Measurements from ENCODE around the gene DYNC2I2.
"Not testable (repeated sequence)": the region's sequence is repeated elsewhere in the genome, so short reads cannot be mapped to it uniquely, and the experiment has no call there.

The DYNC2I2 gene

DNA sequence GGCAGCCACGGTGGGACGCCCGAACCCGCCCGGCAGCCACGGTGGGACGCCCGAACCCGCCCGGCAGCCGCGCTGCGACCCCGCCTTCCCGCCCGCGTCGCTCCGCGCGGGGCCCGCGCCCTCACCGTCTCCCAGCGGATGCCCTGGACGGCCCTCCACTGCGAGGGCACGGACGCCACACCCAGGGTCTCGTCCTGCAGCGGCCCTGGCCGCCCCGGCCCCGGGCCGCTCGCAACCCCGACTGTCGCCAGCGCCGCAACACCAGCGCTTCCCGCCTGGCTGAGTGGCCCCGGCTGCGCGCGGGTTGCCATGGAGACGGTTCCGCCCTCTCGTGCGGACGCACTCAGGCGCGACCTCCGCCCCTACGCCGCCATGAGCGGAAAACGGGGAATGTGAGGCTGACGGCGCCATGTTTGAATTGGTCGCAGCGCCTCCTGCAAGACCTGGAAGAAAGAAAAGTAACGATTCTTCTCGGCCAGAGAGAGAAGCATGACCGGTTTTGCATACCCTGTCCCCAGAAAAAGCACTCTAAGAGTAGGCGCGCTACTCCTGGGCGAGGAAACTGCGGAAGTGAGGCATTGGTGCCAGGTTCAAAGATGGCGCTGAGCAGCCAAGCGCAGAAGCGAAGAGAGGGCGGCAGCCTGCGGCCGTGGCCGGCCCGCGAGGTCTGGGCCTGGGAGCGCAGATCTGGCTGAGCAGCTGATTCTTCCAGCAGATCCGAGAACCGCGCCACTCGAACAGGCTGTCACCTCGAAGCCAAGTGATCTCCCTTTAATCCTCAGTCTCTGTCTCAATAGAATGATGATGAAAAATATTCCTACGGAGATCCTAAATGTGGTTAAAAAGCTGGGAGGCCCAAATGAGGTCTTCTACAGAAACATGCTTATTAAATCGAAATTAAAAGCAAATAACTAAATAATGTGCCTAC lies at the start of gene DYNC2I2:
TSS of gene DYNC2I2 (minus strand) at position 432 of the 928 bp plus-strand sequence. CDS start at position 311, 121 bp downstream.
- peak; percentile 99 for DNase-seq (ENCODE audit: low spot score)

- DNase-seq (ENCODE audit: low spot score), result no peak
Measured at GRCh38 chr9:128706045-128706444, 49.4 kb upstream of the DYNC2I2 start.

- DNase-seq (ENCODE audit: low spot score), result no peak
Measured at GRCh38 chr9:128705051-128705965, 48.7 kb upstream of the DYNC2I2 start.

- DNase-seq (ENCODE audit: low spot score), result no peak
Measured at GRCh38 chr9:128704356-128704670, 47.7 kb upstream of the DYNC2I2 start.

DNA sequence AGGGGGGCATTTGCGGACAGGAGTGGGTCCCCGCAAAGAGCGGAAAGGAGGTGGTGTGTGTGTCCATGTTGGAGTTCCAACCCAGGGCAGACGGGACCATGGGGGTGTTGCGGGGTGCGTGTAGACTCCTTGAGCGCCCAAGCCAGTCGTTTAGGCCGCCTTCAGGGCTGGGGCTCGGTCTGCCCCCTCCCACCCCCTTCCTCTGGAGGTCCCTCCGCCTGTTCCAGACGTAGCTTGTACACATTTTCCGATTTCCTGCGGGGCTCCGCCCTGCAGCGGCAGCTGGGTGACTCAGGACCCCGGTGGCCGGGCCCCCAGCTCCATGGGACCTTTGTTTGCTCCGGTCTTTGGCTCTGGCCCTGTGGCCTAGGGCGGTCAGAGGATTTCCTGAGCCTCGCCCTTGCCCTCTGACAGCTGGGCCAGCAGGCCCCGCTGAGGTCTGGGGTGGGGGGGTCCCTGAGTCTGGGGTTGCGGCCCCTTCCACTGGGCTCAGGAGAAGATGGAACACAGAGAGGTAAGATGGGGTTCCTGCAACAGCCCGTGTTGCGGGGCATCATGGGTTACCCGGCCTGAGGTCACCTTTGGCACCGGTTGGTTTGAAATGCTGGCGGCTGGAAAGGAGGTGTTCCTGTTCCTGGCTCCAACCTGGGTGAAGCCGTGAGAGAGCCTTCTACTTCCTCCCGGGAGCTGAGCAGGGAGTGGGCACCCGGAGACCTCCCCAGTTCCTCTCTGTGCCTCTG lies 47.1 kb upstream of the DYNC2I2 start:
- DNase-seq (ENCODE audit: low spot score), result no peak

GRCh38 chr9:128702949-128703615 lies 46.4 kb upstream of the DYNC2I2 start:
- DNase-seq (ENCODE audit: low spot score), result no peak

DNA sequence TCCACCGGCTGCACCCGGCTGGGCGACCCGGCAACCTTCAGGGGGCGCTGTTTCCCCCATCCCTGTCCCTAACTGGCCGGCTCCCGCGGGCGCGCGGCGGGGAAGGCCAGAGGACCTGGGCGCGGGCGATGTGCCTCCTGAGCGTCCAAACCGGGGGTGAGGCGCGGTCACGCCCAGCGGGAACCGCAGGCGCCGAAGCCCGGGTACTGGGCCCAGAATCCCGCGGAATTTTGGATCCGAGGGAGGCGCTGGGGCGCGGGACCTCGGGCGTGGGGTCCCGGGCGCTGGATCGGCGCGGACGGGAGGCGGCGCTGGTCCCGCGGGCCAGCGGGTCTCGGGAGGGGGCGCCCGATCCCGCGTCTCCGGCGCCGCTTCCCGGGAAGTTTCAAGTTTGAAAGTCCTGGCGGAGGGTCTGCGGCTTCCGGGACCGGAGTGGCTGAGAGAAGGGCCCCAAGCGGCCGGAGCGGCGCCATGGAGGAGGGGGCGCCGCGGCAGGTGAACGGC lies 45.9 kb upstream of the DYNC2I2 start, which contains the start of gene PKN3:
TSS of gene PKN3 (plus strand) at position 59 of the 504 bp plus-strand sequence. CDS start at position 472, 413 bp downstream.
- peak; percentile 96 for DNase-seq (ENCODE audit: low spot score)

DNA sequence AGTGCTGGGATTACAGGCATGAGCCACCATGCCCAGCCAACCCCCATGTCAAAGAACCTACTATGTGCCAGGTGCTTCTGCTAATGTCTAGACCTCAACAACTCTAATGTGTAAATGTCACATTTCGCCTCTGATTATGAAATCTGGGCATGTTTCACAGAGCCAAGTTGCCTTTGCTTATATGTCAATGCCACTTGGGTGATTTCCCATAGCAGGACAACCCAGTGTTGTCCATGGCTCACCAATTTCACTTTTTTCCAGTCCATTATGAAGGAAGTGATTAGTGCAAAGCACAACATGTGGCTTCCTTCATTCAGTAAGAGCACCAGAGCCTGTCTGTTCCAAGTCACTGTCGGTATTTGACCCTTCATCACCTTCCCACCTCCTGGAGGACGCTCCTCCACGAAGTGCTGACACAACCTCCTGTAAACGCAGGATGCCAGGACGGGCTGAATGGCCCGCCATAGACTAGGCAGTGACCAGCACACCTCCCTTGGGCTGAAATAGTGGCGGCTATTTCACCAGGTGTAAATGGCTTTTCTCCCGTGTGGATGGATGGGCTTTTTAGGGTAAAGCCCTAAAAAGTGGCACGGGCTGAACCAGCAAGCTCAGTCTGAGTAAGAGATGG lies 44.7 kb upstream of the DYNC2I2 start:
- DNase-seq (ENCODE audit: low spot score), result no peak

DNA sequence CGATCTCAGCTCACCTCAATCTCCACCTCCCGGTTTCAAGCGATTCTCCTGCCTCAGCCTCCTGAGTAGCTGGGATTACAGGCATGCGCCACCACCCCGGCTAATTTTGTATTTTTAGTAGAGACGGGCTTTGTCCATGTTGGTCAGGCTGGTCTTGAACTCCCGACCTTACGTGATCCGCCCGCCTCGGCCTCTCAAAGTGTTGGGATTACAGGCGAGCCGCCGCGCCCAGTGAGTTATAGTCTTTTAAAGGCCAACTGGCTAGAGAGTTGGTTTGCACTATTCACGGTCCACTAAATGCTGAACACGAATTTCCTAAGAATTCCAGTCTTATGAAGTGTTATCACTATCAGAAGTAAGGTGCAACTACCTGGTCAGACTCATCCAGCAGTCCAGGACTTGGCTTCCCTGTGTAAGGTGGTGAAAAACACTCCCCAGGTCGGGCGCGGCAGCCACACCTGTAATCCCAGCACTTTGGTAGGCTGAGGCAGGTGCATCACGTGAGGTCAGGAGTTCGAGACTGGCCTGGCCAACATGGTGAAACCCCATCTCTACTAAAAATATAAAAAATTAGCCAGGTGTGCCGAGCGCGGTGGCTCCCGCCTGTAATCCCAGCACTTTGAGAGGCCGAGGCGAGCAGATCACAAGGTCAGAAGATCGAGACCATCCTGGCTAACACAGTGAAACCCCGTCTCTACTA lies 42.6 kb upstream of the DYNC2I2 start:
- DNase-seq (ENCODE audit: low spot score), result not testable (repeated sequence)

- no peak for DNase-seq (ENCODE audit: low spot score)
Measured at GRCh38 chr9:128696923-128697707, 40.5 kb upstream of the DYNC2I2 start.

DNA sequence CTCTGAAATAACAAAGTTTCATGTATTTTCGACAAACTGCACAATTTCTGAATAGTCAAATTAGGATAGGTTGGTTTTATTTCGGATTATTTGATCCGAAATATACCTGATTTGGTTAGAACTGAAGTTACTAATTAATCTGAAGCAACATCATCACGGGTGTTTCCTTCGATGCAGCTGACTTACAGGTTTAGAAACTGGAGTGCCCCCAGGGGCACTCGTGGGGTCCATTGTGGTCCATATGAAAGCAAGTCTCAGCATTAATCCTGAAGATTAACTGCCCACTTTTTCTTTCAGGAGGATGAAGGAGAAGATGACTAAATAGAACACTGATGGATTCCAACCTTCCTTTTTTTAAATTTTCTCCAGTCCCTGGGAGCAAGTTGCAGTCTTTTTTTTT lies 37.7 kb upstream of the DYNC2I2 start:
- DNase-seq (ENCODE audit: low spot score), result no peak

DNA sequence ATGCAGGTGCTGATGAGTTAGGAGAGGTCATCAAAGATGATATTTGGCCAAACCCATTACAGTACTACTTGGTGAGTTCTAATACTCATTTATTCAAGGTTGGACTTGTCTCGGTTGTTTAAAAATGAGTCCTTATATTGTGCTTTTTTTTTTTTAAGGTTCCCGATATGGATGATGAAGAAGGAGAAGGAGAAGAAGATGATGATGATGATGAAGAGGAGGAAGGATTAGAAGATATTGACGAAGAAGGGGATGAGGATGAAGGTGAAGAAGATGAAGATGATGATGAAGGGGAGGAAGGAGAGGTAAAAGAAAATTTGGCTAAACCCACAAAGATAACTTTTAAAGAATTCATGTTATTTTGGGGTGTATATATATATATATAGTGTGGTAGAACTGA lies 37.1 kb upstream of the DYNC2I2 start:
- DNase-seq (ENCODE audit: low spot score), result not testable (repeated sequence)

DNA sequence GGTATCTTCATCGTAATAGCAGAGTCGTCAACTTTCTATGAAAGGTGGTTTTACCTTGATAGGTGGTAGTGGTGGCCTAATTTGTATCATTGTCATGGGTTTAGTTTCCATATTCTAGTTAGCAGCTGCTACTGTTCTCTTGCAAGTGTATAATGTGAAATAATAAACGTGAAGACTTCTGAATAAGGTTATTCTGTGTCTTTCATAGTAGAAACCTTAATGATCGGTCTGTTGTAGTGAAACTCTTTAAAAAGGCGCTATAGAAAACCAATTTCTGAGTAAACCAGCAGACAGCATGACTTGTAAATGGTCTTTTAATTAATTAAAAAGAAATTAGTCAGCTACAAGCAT lies 34.0 kb upstream of the DYNC2I2 start:
- no peak for DNase-seq (ENCODE audit: low spot score)

DNA sequence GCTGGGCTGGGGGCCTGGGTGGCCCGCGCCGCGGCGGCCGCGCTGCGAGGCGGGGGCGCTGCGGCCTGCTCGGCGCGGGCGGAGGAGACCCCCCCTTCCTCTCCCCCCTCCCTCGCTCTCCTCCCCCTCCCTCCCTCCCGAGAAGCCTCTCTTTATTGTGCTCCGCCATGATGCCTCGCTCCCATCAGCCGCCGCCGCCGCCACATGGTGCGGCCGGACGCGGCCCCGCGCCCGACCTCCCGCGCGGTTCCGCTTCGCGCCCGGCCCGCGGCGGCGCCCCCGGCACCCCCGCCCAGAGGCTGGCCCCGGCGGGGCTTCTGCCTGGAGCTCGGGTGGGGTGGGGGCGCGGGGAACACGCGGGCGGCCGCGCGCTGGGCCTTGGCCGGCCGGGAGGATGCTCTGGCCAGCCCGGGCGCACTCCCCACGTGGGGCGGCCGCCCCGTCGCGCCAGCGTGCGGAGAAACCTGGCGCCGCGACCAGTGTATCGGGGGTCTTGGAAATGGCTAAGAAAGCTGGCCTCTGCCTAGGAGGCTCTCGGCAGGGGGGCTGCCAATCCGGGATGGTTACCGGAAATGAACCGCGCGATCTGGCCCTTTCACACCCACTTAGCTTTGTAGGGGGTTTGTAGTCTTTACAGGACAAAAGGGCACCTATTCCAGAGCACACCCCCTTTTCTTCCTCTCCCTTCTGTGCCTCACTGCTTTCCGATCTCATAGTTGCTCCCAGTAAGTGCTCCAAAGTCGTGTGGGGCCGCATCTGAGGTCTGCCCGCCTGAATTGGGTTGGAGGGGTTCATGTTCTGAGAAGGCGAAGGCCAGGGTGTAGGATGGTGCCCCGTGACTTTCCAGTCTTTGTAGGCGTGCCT lies 33.4 kb upstream of the DYNC2I2 start:
- DNase-seq (ENCODE audit: low spot score), result peak; percentile 78

GRCh38 chr9:128689293-128689774 lies 32.7 kb upstream of the DYNC2I2 start:
- no peak for DNase-seq (ENCODE audit: low spot score)

- DNase-seq (ENCODE audit: low spot score), result peak; percentile 99
Measured at GRCh38 chr9:128688501-128689292, 32.0 kb upstream of the DYNC2I2 start, which contains the start of gene SET. Gene SET (plus strand): TSS chr9:128689222. CDS start chr9:128689583, 361 bp downstream.

- no peak for DNase-seq (ENCODE audit: low spot score)
Measured at GRCh38 chr9:128687453-128687852, 30.8 kb upstream of the DYNC2I2 start.
